Measurements from ENCODE around the gene GZMB.
A peak's percentile ranks its signal among the peaks of the same experiment; 100 is the strongest.

The GZMB gene

DNA sequence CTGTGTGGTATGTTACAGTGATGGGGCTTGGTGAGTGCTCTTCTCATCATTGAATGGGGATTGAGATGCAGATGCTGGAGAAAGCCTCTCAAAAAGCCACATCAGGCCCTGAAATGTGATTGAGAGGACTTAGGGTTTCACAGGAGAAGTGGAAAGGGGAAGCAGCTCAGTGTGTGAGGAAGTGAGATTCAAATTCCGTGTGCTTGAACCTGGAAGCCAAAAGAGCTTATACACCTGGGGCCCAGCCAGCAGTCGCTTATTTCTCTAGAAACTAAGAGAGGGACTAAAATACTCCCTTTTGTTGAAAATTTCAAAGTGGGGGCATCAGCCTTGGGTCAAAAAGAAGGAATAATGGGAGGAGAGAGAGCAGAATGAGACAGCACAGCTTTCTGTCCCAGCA lies 39.1 kb upstream of the GZMB start:
- Histone ChIP-seq H3K27me3 (ENCODE audit: control insufficient read depth in 1 of 2, insufficient read depth in 1 of 2, low read length in 2 of 2) (peaks cover 0 to 3% of the 10 kb centered on the region in 2 experiments), H3K18ac (ENCODE audit: low read depth in 1 of 2, low read length in 2 of 2) (no peak overlapping the region), H3K4ac (ENCODE audit: low read depth in 1 of 2, low read length in 2 of 2) (no peak overlapping the region), H3K4me3 (ENCODE audit: insufficient read depth in 1 of 2, low read depth in 1 of 2, low read length in 2 of 2) (no peak overlapping the region), H3K4me1 (ENCODE audit: control insufficient read depth, insufficient read depth, low read depth, low read length) (no peaks in the 10 kb centered on the region), H3K27ac (ENCODE audit: low read length, poor library complexity, severe bottlenecking) (no peak overlapping the region), H3K9me3 (ENCODE audit: control insufficient read depth, low read length) (no peaks in the 10 kb centered on the region), H4K8ac (ENCODE audit: low read length) (no peak overlapping the region), H2AK5ac (ENCODE audit: low read length, severe bottlenecking) (no peak overlapping the region), H2BK120ac (ENCODE audit: low read depth, low read length) (no peak overlapping the region), H3K36me3 (ENCODE audit: control insufficient read depth in 1 of 2, insufficient read depth in 2 of 2, low read depth in 1 of 2, low read length in 2 of 2) (no peaks in the 10 kb centered on the region), H3K14ac (ENCODE audit: low read length in 2 of 2) (no peak overlapping the region), H3K4me2 (ENCODE audit: low read length, poor library complexity, severe bottlenecking) (no peak overlapping the region), H2AFZ (ENCODE audit: low read depth, low read length) (no peak overlapping the region), H3K79me1 (replicated peaks; ENCODE audit: low read length, poor library complexity, severe bottlenecking) (no peaks in the 10 kb centered on the region), H2BK12ac (ENCODE audit: low read length in 2 of 2) (no peak overlapping the region), H3K9ac (ENCODE audit: low read length) (no peak overlapping the region), H2BK5ac (ENCODE audit: low read depth, low read length, poor library complexity, severe bottlenecking) (no peak overlapping the region), H3K23ac (ENCODE audit: low read length in 2 of 2) (no peak overlapping the region), H2BK15ac (ENCODE audit: low read depth, poor library complexity, severe bottlenecking) (no peak overlapping the region), H4K91ac (ENCODE audit: low read length) (no peak overlapping the region)
- 82% methylated on average over 2 of the region's 2 CpGs for WGBS
- DNase-seq, result no peak

DNA sequence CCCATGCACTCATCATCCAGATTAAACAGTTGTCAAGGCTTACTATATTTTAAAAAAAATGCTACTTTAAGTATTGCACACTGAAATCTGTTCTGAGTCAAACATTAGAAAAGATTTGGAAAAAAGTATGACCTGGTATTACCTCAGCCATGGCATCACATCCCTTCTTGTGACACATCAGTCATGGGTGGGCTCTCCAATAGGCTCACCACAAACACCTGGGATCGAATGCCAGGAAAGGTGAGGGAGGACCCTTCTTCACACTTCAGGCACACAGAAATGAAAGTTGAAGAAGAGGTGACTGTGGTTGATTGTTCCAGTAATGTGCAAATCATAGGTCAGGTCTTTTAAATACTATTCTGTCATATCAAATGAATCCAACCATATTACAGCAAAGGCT lies 36.6 kb upstream of the GZMB start:
- Histone ChIP-seq H3K18ac (ENCODE audit: low read depth in 1 of 2, low read length in 2 of 2) (no peak overlapping the region), H3K9ac (ENCODE audit: low read length) (no peak overlapping the region), H3K14ac (ENCODE audit: low read length in 2 of 2) (no peak overlapping the region), H2BK5ac (ENCODE audit: low read depth, low read length, poor library complexity, severe bottlenecking) (no peak overlapping the region), H3K4ac (ENCODE audit: low read depth in 1 of 2, low read length in 2 of 2) (no peak overlapping the region), H2BK15ac (ENCODE audit: low read depth, poor library complexity, severe bottlenecking) (no peak overlapping the region), H3K27ac (ENCODE audit: low read length, poor library complexity, severe bottlenecking) (no peak overlapping the region), H4K8ac (ENCODE audit: low read length) (no peak overlapping the region), H3K79me1 (replicated peaks; ENCODE audit: low read length, poor library complexity, severe bottlenecking) (no peaks in the 10 kb centered on the region), H2BK12ac (ENCODE audit: low read length in 2 of 2) (no peak overlapping the region), H2AK5ac (ENCODE audit: low read length, severe bottlenecking) (no peak overlapping the region), H3K27me3 (ENCODE audit: control insufficient read depth in 1 of 2, insufficient read depth in 1 of 2, low read length in 2 of 2) (no peaks in the 10 kb centered on the region), H3K23ac (ENCODE audit: low read length in 2 of 2) (no peak overlapping the region), H3K4me3 (ENCODE audit: insufficient read depth in 1 of 2, low read depth in 1 of 2, low read length in 2 of 2) (no peak overlapping the region), H4K91ac (ENCODE audit: low read length) (no peak overlapping the region), H3K36me3 (ENCODE audit: control insufficient read depth in 1 of 2, insufficient read depth in 2 of 2, low read depth in 1 of 2, low read length in 2 of 2) (no peaks in the 10 kb centered on the region), H3K4me2 (ENCODE audit: low read length, poor library complexity, severe bottlenecking) (no peak overlapping the region), H3K9me3 (ENCODE audit: control insufficient read depth, low read length) (no peaks in the 10 kb centered on the region), H2AFZ (ENCODE audit: low read depth, low read length) (no peak overlapping the region), H2BK120ac (ENCODE audit: low read depth, low read length) (no peak overlapping the region), H3K4me1 (ENCODE audit: control insufficient read depth, insufficient read depth, low read depth, low read length) (no peaks in the 10 kb centered on the region)
- no CpG with 5 or more reads among the region's 1 CpG for WGBS
- DNase-seq, result no peak

DNA sequence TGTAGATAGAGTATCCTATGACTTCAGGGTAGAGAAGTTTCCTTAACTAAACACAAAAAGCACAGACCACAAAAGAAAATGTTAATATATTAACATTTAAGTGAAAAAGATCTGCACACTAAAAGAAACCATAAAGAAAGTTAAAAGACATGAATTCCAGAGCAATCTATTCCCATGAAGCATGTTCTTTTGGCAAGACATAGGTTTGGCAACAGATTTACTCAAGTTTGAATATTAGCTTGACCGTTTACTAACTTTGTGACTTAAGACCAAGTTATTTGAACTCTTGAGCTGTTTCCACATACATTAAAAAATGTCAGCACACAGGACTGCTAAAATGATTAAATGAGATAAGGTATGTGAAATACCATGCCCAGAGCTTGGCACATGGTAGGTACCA lies 35.7 kb upstream of the GZMB start:
- WGBS, result no CpG with 5 or more reads among the region's 1 CpG

DNA sequence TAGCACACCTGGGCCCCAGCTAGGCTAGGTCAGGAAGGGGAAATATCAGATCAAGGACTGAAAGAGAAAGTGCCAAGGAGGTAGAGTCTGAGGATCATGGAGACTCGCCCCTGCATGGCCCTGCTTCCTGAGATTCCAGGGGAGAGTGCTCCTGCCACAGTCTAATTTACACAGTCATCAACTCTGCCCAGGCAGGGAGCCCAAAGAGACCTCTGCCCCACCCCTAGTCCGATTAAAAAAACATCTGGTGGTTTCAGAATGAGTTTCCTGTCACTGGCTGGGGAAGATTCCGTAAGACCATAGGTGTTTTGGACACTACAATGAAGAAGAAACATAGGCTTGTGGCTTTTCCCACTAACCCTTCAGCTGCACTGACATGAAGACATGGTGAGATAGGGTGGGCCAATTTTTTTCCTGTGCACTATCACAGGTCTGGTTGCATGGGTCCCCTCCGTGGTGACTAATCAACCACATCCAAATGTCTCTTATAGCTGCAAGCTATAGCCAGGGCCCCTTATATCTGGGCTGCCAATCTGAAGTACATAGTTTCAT lies 31.5 kb upstream of the GZMB start:
- Histone ChIP-seq H2BK12ac (ENCODE audit: low read length in 2 of 2) (no peak overlapping the region), H3K9ac (ENCODE audit: low read length) (no peak overlapping the region), H3K79me1 (replicated peaks; ENCODE audit: low read length, poor library complexity, severe bottlenecking) (no peaks in the 10 kb centered on the region), H3K4me1 (ENCODE audit: control insufficient read depth, insufficient read depth, low read depth, low read length) (no peaks in the 10 kb centered on the region), H4K8ac (ENCODE audit: low read length) (no peak overlapping the region), H2AFZ (ENCODE audit: low read depth, low read length) (no peak overlapping the region), H3K4ac (ENCODE audit: low read depth in 1 of 2, low read length in 2 of 2) (no peak overlapping the region), H3K27me3 (ENCODE audit: control insufficient read depth in 1 of 2, insufficient read depth in 1 of 2, low read length in 2 of 2) (no peaks in the 10 kb centered on the region), H3K27ac (ENCODE audit: low read length, poor library complexity, severe bottlenecking) (no peak overlapping the region), H3K4me3 (ENCODE audit: insufficient read depth in 1 of 2, low read depth in 1 of 2, low read length in 2 of 2) (no peak overlapping the region), H2AK5ac (ENCODE audit: low read length, severe bottlenecking) (no peak overlapping the region), H4K91ac (ENCODE audit: low read length) (no peak overlapping the region), H2BK5ac (ENCODE audit: low read depth, low read length, poor library complexity, severe bottlenecking) (no peak overlapping the region), H3K4me2 (ENCODE audit: low read length, poor library complexity, severe bottlenecking) (peak overlapping the region; percentile 6), H3K9me3 (ENCODE audit: control insufficient read depth, low read length) (no peaks in the 10 kb centered on the region), H2BK15ac (ENCODE audit: low read depth, poor library complexity, severe bottlenecking) (no peak overlapping the region), H3K18ac (ENCODE audit: low read depth in 1 of 2, low read length in 2 of 2) (no peak overlapping the region), H3K23ac (ENCODE audit: low read length in 2 of 2) (no peak overlapping the region), H3K14ac (ENCODE audit: low read length in 2 of 2) (no peak overlapping the region), H2BK120ac (ENCODE audit: low read depth, low read length) (no peak overlapping the region), H3K36me3 (ENCODE audit: control insufficient read depth in 1 of 2, insufficient read depth in 2 of 2, low read depth in 1 of 2, low read length in 2 of 2) (no peaks in the 10 kb centered on the region)
- WGBS, result 53% methylated on average over 3 of the region's 4 CpGs
- DNase-seq, result no peak

More for the DNA sequence above, 35.7 kb upstream of the GZMB start:
- Histone ChIP-seq H3K79me1 (replicated peaks; ENCODE audit: low read length, poor library complexity, severe bottlenecking) (no peaks in the 10 kb centered on the region), H2AFZ (ENCODE audit: low read depth, low read length) (no peak overlapping the region), H3K9me3 (ENCODE audit: control insufficient read depth, low read length) (no peaks in the 10 kb centered on the region), H3K4me2 (ENCODE audit: low read length, poor library complexity, severe bottlenecking) (no peak overlapping the region), H4K91ac (ENCODE audit: low read length) (no peak overlapping the region), H4K8ac (ENCODE audit: low read length) (no peak overlapping the region), H2BK5ac (ENCODE audit: low read depth, low read length, poor library complexity, severe bottlenecking) (no peak overlapping the region), H2AK5ac (ENCODE audit: low read length, severe bottlenecking) (no peak overlapping the region), H2BK15ac (ENCODE audit: low read depth, poor library complexity, severe bottlenecking) (no peak overlapping the region), H2BK12ac (ENCODE audit: low read length in 2 of 2) (no peak overlapping the region), H3K4ac (ENCODE audit: low read depth in 1 of 2, low read length in 2 of 2) (no peak overlapping the region), H3K14ac (ENCODE audit: low read length in 2 of 2) (no peak overlapping the region), H3K18ac (ENCODE audit: low read depth in 1 of 2, low read length in 2 of 2) (no peak overlapping the region), H3K9ac (ENCODE audit: low read length) (no peak overlapping the region), H3K23ac (ENCODE audit: low read length in 2 of 2) (no peak overlapping the region), H3K36me3 (ENCODE audit: control insufficient read depth in 1 of 2, insufficient read depth in 2 of 2, low read depth in 1 of 2, low read length in 2 of 2) (no peaks in the 10 kb centered on the region), H2BK120ac (ENCODE audit: low read depth, low read length) (no peak overlapping the region), H3K4me3 (ENCODE audit: insufficient read depth in 1 of 2, low read depth in 1 of 2, low read length in 2 of 2) (no peak overlapping the region), H3K4me1 (ENCODE audit: control insufficient read depth, insufficient read depth, low read depth, low read length) (no peaks in the 10 kb centered on the region), H3K27me3 (ENCODE audit: control insufficient read depth in 1 of 2, insufficient read depth in 1 of 2, low read length in 2 of 2) (no peaks in the 10 kb centered on the region), H3K27ac (ENCODE audit: low read length, poor library complexity, severe bottlenecking) (no peak overlapping the region)
- DNase-seq, result no peak
